Neuronal stem cell (in vitro differentiated cells): ENCODE data around the gene ZNF846.
"Not testable (repeated sequence)": the region's sequence is repeated elsewhere in the genome, so short reads cannot be mapped to it uniquely, and the experiment has no call there.

Experiments used
- DNase-seq: peaks from one replicate; pipeline ENCODE4 v3.0.0-alpha.2; 2013; ENCODE audit warnings: low spot score
- H2AFZ ChIP-seq: one replicate; pipeline ENCODE4 v1.6.1; 2013; ENCODE audit warnings: mild to moderate bottlenecking, low read length, inconsistent platforms
- H2AK5ac ChIP-seq: 2 replicates; pipeline ENCODE4 v1.6.1; 2013; ENCODE audit warnings: low read depth, mild to moderate bottlenecking, inconsistent platforms, low read length, moderate library complexity, mixed read lengths
- H2BK120ac ChIP-seq: 2 replicates; pipeline ENCODE4 v1.6.1; 2013; ENCODE audit warnings: low read depth, mild to moderate bottlenecking, inconsistent platforms, low read length, moderate library complexity, mixed read lengths
- H2BK12ac ChIP-seq: one replicate; pipeline ENCODE4 v1.6.1; 2013; ENCODE audit warnings: low read length, inconsistent platforms
- H2BK15ac ChIP-seq: 2 replicates; pipeline ENCODE4 v1.6.1; 2013; ENCODE audit warnings: mild to moderate bottlenecking, low read length, inconsistent platforms, mixed read lengths
- H2BK5ac ChIP-seq: one replicate; pipeline ENCODE4 v1.6.1; 2013; ENCODE audit warnings: inconsistent platforms, mild to moderate bottlenecking, low read length, moderate library complexity
- H3K14ac ChIP-seq: one replicate; pipeline ENCODE4 v1.6.1; 2013; ENCODE audit warnings: low read length, inconsistent platforms
- H3K18ac ChIP-seq: 2 replicates; pipeline ENCODE4 v1.6.1; 2013; ENCODE audit warnings: low read length, inconsistent platforms
- H3K23ac ChIP-seq: 2 replicates; pipeline ENCODE4 v1.6.1; 2013; ENCODE audit warnings: low read depth, mild to moderate bottlenecking, mixed read lengths, low read length, inconsistent platforms; ENCODE audit not compliant: poor library complexity
- H3K27ac ChIP-seq: replicated peaks from 3 replicates; pipeline ENCODE4 v1.5.1; 2013; ENCODE audit warnings: low read length, inconsistent platforms
- H3K27me3 ChIP-seq, 3 experiments: 2 replicates each; pipeline ENCODE4 v1.6.1; 2013; ENCODE audit warnings: low read length in 3 of 3, mild to moderate bottlenecking in 2 of 3, inconsistent platforms in 1 of 3, low read depth in 1 of 3, mixed read lengths in 1 of 3, moderate library complexity in 1 of 3; ENCODE audit not compliant: control insufficient read depth in 3 of 3, insufficient read depth in 3 of 3
- H3K36me3 ChIP-seq, 2 donors: replicated peaks in 1 of 2; 2 replicates each; pipeline ENCODE4 v1.6.1; 2013; ENCODE audit warnings: low read length in 2 of 2; ENCODE audit not compliant: control insufficient read depth in 2 of 2, insufficient read depth in 2 of 2
- H3K4ac ChIP-seq: 2 replicates; pipeline ENCODE4 v1.6.1; 2013; ENCODE audit warnings: inconsistent platforms, mild to moderate bottlenecking, low read length, moderate library complexity
- H3K4me1 ChIP-seq, 2 donors: 1 replicate in 1 of 2; 2 replicates in 1 of 2; pipeline ENCODE4 v1.6.1; 2013; ENCODE audit warnings: low read length in 2 of 2, low read depth in 1 of 2; ENCODE audit not compliant: control insufficient read depth in 2 of 2, insufficient read depth in 1 of 2
- H3K4me2 ChIP-seq: one replicate; pipeline ENCODE4 v1.6.1; 2013; ENCODE audit warnings: mild to moderate bottlenecking, low read length, inconsistent platforms; ENCODE audit not compliant: insufficient read depth, poor library complexity, severe bottlenecking
- H3K4me3 ChIP-seq, 2 donors: 2 replicates each; pipeline ENCODE4 v1.5.1; 2013; ENCODE audit warnings: low read length in 2 of 2, mild to moderate bottlenecking in 2 of 2, inconsistent platforms in 1 of 2, moderate library complexity in 1 of 2
- H3K79me1 ChIP-seq: one replicate; pipeline ENCODE4 v1.6.1; 2013; ENCODE audit warnings: low read depth, mild to moderate bottlenecking, inconsistent platforms, low read length, moderate library complexity
- H3K9ac ChIP-seq: one replicate; pipeline ENCODE4 v1.6.1; 2013; ENCODE audit warnings: mild to moderate bottlenecking, low read depth, low read length, inconsistent platforms; ENCODE audit not compliant: poor library complexity
- H3K9me3 ChIP-seq, 2 donors: replicated peaks in 1 of 2; 2 replicates each; pipeline versions ENCODE3 to v1.6.1; 2013; ENCODE audit warnings: low read length in 2 of 2, mild to moderate bottlenecking in 2 of 2, inconsistent platforms in 1 of 2, low read depth in 1 of 2, mixed read lengths in 1 of 2, moderate library complexity in 1 of 2; ENCODE audit not compliant: control insufficient read depth in 2 of 2, insufficient read depth in 1 of 2
- H4K8ac ChIP-seq: one replicate; pipeline ENCODE4 v1.6.1; 2013; ENCODE audit warnings: low read depth, mild to moderate bottlenecking, inconsistent platforms, low read length, moderate library complexity
- H4K91ac ChIP-seq: one replicate; pipeline ENCODE4 v1.6.1; 2013; ENCODE audit warnings: low read length, low read depth, mild to moderate bottlenecking, inconsistent platforms; ENCODE audit not compliant: poor library complexity
- WGBS, 2 donors: extraction: QIAGEN DNeasy Blood & Tissue Kit; methylation state at CpG; one replicate each; pipeline ENCODE4 v1.1.7; 2013; ENCODE audit warnings: missing lambda C conversion rate in 2 of 2, mixed read lengths in 1 of 2; ENCODE audit not compliant: insufficient read length in 2 of 2, insufficient replicate concordance in 1 of 2; ENCODE audit errors: extremely low coverage in 2 of 2; 5-methylcytosine and 5-hydroxymethylcytosine counted together

The ZNF846 gene

DNA sequence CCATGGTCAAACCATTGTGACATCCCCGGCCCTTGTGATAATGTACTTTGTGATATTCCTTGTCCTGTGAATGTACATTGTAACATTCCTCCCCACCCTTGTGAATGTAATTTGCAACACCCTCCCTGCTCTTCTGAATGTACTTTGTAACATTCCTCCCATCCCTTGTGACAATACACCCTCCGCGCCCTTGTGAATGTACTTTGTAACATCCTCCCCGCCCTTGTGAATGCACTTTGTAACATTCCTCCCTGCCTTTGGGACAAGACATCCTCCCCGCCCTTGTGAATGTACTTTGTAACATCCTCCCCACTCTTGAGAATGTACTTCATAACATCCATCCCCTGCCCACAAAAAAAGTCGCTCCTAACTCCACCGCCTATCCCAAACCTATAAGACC, 17.1 kb downstream of the ZNF846 start:
- peaks cover 1 to 16% of the 10 kb centered on the region in 2 donors for H3K9me3 ChIP-seq
- no peak overlapping the region for H3K27ac ChIP-seq
- H3K18ac ChIP-seq, result no peak overlapping the region
- no CpG with 5 or more reads among the region's 7 CpGs for WGBS, 2 donors
- H2BK120ac ChIP-seq, result no peak overlapping the region
- H2BK5ac ChIP-seq, result no peak overlapping the region
- H3K4me1 ChIP-seq, result no peaks in the 10 kb centered on the region
- H4K91ac ChIP-seq, result no peak overlapping the region
- H3K4me2 ChIP-seq, result no peak overlapping the region
- H3K36me3 ChIP-seq, result peaks cover 0 to 2% of the 10 kb centered on the region in 2 donors
- H3K23ac ChIP-seq, result no peak overlapping the region
- no peak overlapping the region for H3K4ac ChIP-seq
- H3K79me1 ChIP-seq, result no peaks in the 10 kb centered on the region
- no peak overlapping the region for H2AK5ac ChIP-seq
- H3K27me3 ChIP-seq, result no peaks in the 10 kb centered on the region
- no peak overlapping the region for H4K8ac ChIP-seq
- no peak for DNase-seq
- no peak overlapping the region for H3K14ac ChIP-seq
- no peak overlapping the region for H2BK15ac ChIP-seq
- H3K4me3 ChIP-seq, result no peak overlapping the region
- H3K9ac ChIP-seq, result no peak overlapping the region
- no peak overlapping the region for H2BK12ac ChIP-seq
- H2AFZ ChIP-seq, result no peak overlapping the region

DNA sequence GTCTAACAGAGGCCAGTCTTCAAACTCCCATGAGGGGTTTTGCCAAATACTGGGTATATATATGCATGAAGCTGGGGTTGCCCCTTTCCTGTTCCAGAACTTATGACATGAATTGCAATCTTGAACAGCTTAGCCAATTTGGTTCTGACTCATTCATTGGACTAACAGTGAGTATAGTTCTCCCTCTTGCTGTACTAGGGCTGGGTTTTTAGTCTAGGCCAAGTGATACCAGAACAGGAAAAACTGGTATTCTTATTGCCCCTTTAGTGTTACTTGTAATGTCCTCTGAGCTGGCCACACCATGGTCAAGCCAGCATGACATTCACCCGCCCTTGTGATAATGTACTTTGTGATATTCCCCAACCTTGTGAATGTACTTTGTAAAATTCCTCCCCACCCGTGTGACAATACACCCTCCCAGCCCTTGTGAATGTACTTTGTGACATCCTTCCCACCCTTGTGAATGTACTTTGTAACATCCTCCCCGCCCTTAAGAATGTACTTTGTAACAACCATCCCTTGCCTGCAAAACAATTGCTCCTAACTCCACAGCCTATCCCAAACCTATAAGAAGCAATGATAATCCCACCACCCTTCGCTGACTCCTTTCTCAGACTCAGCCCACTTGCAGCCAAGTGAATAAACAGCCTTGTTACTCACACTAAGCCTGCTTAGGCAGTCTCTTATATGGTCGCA, 26.9 kb downstream of the ZNF846 start:
- no peak for DNase-seq
- Histone ChIP-seq H2AFZ (no peak overlapping the region), H3K79me1 (no peaks in the 10 kb centered on the region), H3K4me2 (no peak overlapping the region), H3K4ac (no peak overlapping the region), H3K27ac (no peak overlapping the region), H4K8ac (no peak overlapping the region), H3K18ac (no peak overlapping the region), H2BK15ac (no peak overlapping the region), H3K4me1 (no peaks in the 10 kb centered on the region), H2BK12ac (no peak overlapping the region), H4K91ac (no peak overlapping the region), H2BK5ac (no peak overlapping the region), H3K36me3 (no peaks in the 10 kb centered on the region), H2BK120ac (no peak overlapping the region), H2AK5ac (no peak overlapping the region), H3K9me3 (no peaks in the 10 kb centered on the region), H3K4me3 (no peak overlapping the region), H3K27me3 (no peaks in the 10 kb centered on the region), H3K23ac (no peak overlapping the region), H3K14ac (no peak overlapping the region), H3K9ac (no peak overlapping the region)
- no CpG with 5 or more reads among the region's 5 CpGs for WGBS, 2 donors

DNA sequence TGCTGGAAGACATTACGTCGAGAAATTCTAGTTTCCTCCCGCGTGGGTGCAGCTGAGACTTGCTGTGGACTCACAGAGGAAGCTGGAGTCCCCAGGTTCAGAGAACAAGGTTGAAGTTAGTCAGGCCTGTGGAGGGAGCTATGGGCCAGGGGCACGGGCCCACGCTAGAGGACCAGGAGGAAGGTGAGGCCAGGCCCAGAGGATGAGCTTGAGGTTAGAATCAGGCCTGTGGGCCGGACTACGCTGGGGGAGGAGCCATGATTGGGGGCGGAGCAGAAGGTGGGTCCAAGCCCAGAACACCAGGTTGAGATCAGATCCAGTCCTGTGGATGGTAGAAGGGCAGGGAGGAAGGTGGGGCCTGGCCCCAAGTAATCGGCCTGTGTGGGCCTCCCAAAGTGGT, 32.6 kb downstream of the ZNF846 start:
- WGBS, 2 donors, result no CpG with 5 or more reads among the region's 10 CpGs
- Histone ChIP-seq H3K36me3 (no peaks in the 10 kb centered on the region), H2BK5ac (no peak overlapping the region)

DNA sequence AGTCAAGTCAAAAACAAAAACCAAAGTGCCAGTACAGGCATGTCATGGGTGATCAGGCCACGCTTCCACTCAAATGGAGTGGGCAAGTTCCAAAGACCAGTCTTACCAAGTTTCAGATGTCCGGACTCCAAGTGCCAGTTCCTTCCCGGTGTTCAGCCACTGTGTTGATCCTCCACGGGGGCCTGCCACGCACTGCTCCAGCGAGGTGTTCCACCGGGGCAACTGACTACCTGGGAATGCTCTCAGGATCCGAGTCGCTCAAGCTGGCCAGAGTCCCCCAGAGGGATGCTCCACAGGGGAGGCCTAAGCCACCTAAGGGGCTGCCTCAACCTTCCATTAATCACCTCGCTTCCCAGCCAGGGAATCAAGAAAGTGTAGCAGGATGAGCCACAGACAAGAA, 38.5 kb downstream of the ZNF846 start:
- H2BK15ac ChIP-seq, H2BK120ac ChIP-seq, H3K18ac ChIP-seq, H3K4me2 ChIP-seq, H3K4ac ChIP-seq, H3K36me3 ChIP-seq, H3K9me3 ChIP-seq, H3K14ac ChIP-seq, H3K79me1 ChIP-seq, H4K91ac ChIP-seq, H3K4me3 ChIP-seq, H3K23ac ChIP-seq, DNase-seq, H3K27me3 ChIP-seq, H2AFZ ChIP-seq, H2AK5ac ChIP-seq, H2BK12ac ChIP-seq, H3K4me1 ChIP-seq, H2BK5ac ChIP-seq, H3K9ac ChIP-seq, H3K27ac ChIP-seq, H4K8ac ChIP-seq: not testable (repeated sequence)
- no CpG with 5 or more reads among the region's 10 CpGs for WGBS, 2 donors

More for the DNA sequence above, 32.6 kb downstream of the ZNF846 start:
- H3K79me1 ChIP-seq, result peaks cover 2% of the 10 kb centered on the region
- no peak overlapping the region for H2BK120ac ChIP-seq
- no peak overlapping the region for H4K8ac ChIP-seq
- H3K27ac ChIP-seq, result no peak overlapping the region
- no peak overlapping the region for H3K23ac ChIP-seq
- no peak overlapping the region for H2AK5ac ChIP-seq
- H2AFZ ChIP-seq, result peak overlapping the region; percentile 3
- no peak overlapping the region for H3K4me3 ChIP-seq
- no peak overlapping the region for H3K14ac ChIP-seq
- H3K4me1 ChIP-seq, result no peaks in the 10 kb centered on the region
- H3K18ac ChIP-seq, result no peak overlapping the region
- no peak overlapping the region for H3K4me2 ChIP-seq
- H2BK15ac ChIP-seq, result no peak overlapping the region
- no peak for DNase-seq
- no peak overlapping the region for H3K9ac ChIP-seq
- no peak overlapping the region for H4K91ac ChIP-seq
- no peak overlapping the region for H2BK12ac ChIP-seq
- peaks cover 6 to 8% of the 10 kb centered on the region in 2 donors for H3K9me3 ChIP-seq
- no peaks in the 10 kb centered on the region for H3K27me3 ChIP-seq
- H3K4ac ChIP-seq, result no peak overlapping the region
